NCI-H2171 treated with DMSO at 0.1 percent for 48 hours (cell line): ENCODE results near the gene CHCHD1.
"Not testable (repeated sequence)": the region's sequence is repeated elsewhere in the genome, so short reads cannot be mapped to it uniquely, and the experiment has no call there.

Experiments used
- DNase-seq: peaks from one replicate; lab custom pipeline; 2025; lab: John Stamatoyannopoulos, UW

The CHCHD1 gene

DNA sequence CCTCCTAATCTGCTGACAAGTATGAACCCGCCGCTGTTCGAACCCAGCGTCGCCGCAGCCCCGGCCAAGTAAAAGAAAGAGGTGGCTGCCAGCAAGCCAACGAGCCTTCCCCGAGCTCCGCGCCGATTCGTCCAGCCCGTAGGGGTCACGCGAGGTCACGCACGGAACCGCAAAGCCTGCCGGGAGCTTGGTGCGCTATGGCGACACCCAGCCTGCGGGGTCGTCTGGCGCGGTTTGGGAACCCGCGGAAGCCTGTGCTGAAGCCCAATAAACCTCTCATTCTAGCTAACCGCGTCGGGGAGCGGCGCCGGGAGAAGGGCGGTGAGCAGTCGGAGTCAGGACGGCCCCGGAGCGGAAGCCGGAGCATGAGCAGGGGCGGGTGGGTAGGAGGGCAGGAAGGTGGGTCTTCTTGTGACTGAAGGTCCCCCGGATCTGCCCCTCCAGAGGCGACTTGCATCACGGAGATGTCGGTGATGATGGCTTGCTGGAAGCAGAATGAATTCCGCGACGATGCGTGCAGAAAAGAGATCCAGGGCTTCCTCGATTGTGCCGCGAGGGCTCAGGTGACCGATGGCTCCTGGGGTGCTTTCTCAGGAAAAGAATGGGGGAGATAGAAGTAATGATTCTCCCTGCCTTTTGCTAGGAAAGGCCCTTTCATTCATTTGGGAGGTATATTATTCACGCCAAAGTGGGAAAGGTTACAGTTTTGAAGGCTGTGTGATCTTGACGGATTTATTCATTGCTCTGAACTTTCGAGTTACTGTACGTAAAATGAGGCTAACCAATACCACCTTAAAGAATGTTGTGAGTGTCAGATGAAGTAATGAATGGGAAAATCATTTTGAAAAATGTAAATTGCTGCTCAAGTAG is at the start of gene CHCHD1:
CHCHD1 (plus strand) TSS at position 170 of the 870 bp plus-strand sequence; CDS start at position 198, 28 bp downstream.
- DNase-seq = peak; percentile 76

DNA sequence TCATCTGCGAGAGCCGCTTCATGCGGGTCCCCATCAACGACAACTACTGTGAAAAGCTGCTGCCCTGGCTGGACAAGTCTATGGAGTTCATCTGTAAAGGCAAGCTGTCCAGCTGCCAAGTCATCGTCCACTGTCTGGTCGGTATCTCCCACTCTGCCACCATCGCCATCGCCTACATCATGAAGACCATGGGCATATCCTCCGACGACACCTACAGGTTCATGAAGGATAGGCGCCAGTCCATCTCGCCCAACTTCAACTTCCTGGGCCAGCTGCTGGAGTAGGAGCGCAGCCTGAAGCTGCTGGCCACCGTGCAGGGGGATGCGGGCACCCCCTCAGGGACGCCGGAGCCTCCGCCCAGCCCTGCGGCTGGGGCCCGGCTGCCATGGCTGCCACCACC is 49.4 kb upstream of the CHCHD1 start:
- DNase-seq = no peak

DNA sequence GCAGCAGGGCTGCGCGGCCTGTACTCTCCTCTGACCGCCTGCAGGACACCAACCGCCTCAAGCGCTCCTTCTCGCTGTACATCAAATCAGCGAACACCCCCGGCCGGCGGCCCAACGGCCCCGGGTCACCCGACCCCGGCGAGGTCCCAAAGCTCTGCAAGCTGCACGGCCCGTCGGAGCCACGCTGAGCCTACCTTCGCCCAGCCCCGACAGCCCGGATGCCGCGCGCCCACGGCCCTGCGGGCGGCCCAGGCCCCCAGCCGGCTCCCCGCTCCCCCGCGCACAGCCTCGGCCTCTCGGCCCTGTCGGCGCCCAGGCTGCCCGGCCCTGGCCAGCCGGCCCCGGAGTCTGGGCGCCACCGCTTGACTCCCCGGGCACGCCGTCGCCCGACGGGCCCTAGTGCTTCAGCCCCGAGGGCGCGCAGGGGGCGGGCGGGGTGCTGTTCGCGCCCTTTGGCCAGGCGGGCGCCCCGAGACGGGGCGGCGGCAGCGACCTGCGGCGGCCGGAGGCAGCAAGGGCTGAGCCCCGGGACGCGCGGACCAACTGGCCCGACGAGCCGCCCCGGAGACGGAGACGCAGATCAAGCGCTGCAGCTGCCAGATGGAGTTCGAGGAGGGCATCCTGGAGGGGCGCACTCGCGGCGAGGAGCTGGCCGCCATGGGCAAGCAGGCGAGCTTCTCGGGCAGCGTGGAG is 48.8 kb upstream of the CHCHD1 start:
- no peak for DNase-seq

DNA sequence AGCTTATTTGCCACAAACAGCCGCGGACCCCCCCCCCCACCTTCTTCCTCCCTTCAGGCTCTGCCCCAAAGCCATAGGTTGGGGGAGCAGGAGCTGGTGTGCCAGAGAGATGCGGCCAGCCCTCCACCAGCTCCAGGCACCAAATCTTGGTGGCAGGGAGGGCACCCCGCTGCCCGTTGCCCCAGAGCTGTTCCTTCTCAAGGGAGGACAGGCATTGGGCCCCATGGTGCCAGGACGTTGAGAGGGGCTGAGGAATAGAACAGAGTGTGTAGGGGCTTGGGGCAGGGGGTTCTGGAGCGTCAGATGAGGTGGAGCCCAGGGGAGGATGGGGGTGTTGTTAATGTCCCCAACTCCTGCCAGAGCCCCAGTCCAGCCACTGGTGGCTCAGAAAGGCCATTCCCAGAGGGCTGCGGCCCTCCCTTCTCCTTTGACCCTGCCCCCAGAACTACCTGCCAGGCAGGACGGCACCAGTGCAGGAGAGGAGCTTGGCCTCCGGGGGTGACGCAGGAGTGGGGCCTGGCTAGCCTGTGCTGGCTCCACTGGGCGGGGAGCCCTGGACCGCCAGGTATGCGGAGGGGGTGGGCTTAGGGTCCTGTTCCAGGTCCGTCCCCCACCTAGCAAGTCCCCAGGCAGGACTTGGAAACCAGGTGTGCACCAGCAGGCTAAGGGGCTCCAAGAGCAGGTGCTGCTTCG is 47.7 kb upstream of the CHCHD1 start:
- DNase-seq = no peak

DNA sequence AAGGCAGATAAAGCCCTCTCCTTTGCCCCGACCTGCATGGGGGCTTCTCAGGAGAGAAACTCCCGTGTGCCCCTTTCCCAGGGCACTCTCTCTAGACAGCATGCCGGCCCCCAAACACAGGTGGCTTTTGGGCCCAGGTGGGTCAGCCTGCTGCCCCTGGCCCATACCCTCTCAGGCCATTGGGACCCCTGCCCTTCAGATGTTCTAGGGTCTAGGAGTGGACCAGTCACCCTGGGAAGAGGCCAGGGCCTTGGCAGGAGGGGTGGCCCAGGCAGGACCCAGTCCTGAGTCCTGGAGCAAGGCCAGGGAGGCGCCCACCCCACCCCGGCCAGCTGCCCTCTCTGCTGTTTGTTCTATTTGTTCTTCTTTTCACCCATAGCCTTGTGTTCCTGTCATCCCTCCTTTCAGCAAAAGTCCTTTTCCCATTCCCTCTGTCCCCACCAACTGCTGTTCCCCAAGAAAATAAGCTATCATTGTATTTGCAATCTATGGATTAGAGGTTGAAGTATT is 47.0 kb upstream of the CHCHD1 start:
- no peak for DNase-seq

DNA sequence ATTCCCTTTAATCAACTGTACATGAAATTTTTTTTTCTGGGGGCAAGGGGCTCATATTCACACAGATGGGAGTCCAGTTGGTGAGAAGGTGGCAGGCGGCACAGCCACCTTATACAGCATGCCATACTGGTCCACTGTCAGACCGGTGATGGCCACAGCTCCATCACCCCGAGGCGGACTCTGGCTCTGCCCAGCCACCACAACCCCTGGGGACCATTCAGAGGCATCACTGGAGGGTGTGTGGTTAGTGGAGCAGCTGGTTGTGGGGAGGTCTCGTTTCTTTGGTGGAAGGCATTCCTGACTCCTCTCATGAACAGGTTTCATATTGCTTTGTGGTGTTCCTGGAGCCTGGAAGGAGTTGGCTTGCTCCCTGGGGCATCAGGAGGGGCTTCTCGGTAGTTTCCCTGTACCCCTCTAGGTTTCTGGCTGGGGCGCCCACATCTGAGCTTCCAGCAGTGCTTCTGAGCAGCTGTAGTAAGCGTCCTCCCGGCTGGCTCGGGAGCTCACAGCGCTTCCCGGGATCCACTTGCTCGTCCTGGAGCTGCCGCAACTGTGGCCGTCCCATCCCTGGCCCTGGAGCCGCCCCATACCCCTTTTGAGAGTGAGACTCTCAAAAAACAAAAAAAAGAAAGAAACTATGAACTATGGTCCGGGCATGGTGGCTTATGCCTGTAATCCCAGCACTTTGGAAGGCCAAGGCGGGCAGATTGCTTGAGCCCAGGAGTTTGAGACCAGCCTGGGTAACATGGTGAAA is 41.2 kb upstream of the CHCHD1 start:
- not testable (repeated sequence) for DNase-seq

DNA sequence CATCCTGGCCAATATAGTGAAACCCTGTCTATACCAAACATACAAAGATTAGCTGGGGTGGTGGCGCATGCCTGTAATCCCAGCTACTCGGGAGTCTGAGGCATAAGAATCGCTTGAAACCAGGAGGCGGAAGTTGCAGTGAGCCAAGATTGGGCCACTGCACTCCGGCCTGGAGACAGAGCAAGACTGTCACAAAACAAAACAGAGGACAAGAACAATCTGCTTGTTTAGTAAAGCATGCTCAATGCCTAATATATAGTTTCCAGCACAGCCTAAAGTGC is 39.5 kb upstream of the CHCHD1 start:
- DNase-seq = no peak

DNA sequence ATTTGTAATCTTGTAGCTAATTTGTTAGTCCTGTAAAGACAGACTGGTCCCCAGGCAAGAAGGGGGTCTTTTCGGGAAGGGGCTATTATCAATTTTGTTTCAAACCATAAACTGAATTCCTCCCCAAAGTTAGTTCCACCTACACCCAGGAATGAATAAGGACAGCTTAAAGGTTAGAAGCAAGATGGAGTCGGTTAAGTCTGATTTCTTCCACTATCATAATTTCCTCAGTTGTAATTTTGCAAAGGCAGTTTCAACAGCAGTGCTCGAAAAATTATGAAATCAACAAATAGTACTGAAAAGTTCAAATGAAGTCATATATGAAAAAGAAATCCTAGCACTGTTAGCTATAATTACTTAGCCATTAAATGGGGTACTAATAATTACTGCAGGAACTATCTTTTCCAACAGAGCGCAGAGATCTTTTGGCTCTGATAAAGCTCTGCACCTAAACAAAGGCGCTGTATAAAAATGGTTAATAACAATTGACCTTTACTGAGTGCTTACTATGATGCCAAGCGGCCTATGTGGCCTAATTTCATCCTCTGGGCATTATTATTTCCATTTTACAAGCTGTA is 38.4 kb upstream of the CHCHD1 start:
- DNase-seq = no peak

DNA sequence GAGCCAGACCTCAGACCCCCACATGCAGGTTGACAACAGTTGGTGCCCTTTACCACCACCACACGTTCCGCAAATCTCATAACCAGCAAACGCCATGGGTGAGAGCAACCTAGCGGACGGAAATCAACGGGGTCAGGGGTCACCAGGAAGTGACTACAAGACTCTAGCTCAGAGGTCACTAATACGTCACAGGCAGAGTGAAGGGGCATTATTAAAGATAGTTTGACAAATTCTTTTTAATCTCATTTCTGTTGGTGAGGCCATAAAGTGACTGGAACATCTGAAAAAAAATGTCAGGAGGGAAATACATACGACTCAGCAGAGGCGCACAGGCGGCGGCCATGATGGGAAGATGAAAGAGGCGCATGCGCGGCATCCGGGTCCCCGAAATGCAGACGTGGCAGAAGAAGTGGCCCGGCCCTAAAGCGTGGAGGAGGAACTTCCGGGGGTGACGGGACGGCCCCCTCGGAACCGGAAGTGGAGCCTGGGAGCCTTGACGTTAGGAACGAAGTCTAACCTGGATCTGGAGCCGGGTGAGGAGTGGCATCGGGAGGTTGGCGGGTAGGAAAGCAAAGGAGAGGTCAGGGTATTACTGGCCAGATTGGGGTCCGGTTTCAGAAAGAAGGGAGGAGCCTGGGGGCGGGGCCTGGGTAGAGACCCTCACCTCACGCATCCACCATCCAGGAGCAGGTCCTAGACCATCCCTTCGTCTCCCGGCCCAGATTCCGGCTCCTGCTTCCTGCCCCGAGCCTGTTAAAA is 37.8 kb upstream of the CHCHD1 start, which contains the start of gene SEC24C:
SEC24C (plus strand) TSS at position 468 of the 759 bp plus-strand sequence. CDS start 2,461 bp downstream, outside the sequence.
- DNase-seq = peak; percentile 94

DNA sequence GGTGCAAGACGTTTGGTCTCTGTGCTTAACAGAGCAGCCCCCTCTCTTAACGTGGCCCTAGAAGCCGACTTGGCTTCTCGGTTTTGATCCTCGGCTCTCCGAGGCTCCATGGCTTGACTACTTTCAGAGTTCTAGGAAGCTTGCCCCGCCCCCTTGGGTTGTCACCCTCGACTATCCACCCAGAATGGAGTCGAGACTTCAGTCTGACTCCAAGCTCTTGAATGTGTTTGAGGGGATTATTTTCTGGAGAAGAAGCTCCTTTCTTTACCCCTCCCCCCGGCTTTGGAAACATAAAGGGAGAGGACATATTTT is 37.2 kb upstream of the CHCHD1 start:
- no peak for DNase-seq

DNA sequence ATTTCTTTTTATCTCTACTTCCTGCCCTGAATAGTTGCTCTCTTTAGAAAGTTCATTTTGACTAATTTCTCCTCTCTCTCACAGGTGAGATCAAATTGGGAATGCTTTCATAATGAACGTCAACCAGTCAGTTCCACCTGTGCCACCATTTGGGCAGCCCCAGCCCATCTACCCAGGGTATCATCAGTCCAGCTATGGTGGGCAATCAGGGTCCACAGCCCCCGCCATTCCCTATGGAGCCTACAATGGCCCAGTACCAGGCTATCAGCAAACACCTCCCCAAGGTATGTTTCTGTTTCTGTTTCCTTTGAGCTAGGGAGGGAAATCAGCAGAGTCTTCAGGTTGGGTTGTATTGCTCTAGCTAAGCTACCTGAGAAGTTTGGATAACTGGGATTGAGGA is 35.1 kb upstream of the CHCHD1 start:
- no peak for DNase-seq

DNA sequence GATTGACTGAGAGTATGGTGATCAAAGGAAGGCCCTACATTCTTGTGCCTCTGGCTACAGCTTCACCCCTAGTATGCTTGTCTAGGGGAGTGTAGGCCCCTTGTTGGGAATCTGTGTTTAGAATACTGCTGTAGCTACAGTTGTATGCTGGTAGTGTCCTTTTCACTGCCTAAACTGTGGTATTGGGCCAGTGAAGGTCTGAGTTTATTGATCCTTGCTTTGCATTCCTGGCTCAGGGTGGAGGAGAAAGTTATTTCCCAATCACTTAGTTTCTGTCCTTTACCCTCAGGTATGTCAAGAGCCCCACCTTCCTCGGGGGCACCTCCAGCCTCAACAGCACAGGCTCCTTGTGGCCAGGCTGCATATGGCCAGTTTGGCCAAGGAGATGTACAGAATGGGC is 31.0 kb upstream of the CHCHD1 start:
- DNase-seq = no peak

DNA sequence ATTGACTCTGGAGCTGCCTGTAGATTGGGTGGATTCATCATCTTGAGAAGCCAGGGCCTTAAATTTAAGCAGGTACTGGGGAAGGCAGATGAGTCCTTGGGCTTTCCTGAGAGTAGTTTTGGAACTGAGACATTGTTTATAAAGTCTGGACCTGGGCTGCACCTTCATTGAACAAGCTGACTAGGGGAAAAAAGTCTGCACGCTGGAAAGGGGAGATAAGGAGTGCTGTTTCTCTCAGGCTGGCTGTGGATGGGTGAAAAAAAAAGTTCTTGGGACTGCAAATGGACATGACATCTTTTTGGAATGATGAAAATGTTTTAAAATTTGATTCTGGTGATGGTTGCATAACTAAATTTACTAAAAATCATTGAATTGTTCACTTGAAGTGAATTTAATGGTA is 25.7 kb upstream of the CHCHD1 start:
- DNase-seq = no peak

DNA sequence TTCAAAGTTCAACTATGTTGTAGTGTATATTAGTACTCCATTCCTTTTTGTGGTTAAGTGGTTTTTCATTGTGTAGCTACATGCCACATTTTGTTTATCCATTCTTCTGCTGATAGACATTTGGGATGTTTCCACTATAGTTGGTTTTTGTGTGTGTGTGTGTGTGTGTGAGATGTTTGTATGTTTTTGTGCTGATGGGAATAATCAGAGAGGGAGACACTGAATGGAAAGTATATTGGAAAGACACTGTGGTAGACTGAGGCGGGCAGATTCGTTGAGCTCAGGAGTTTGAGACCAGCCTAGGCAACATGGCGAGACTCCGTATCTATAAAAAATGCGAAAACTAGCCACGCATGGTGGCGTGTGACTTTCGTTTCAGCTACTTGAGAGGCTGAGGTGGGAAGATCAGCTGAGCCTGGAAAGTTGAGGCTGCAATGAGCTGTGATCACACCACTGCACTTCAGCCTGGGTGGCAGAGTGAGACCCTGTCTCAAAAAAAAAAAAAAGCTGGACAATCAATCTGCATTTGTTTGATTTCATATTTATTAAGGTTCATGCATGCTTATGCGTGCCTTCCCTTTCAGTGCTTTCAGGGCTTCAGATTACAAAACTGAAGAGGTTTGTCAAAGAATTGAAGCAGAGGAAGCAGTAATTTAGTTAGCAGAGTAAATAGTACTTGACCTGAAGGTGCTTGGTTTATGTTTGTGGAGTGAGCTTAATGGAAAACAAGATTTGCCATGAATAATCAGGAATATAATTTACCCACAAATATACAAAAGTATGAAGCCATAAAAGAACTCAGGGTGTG is 22.9 kb upstream of the CHCHD1 start:
- DNase-seq = no peak

DNA sequence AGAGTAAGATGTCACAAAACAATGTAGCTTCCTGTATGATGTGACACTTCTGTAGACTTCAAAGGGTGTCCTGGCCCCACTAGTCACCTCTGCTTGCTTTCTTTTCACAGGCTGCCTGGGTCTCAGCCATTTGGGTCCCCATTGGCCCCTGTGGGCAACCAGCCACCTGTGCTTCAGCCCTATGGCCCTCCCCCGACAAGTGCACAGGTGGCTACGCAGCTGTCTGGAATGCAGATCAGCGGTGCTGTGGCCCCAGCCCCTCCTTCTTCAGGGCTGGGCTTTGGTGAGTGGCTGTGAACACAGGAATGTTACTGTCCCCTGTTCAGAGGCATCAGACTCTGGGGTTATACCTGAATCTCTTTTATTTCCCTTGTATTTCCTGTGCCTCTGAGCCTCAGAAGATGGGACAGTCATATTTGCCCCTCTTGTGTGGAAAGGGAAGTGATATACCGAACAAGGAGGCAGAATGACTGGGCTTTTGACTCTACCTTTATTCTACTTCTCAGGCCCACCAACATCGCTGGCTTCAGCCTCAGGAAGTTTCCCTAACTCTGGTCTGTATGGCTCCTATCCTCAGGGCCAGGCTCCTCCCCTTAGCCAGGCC is 22.2 kb upstream of the CHCHD1 start:
- DNase-seq = peak; percentile 49

DNA sequence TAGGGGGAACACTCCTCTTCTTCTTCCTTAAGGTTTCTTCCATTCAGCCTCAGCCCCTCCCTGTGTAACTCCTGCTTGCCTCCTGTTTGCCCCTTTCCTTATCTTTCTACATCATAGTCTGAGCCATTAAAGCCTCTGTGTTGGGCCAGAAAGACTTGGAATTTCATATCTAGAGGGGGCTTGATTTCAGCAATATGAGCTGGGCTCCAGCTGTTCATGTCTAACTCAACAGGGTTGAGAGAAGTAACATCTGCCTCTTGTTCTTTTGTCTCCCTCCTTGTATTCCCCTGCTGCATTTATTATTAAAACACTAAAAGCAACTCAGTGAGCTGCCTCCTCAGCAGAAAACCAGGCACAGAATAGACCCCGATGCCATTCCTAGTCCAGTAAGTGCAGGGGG is 20.1 kb upstream of the CHCHD1 start:
- DNase-seq = peak; percentile 26

DNA sequence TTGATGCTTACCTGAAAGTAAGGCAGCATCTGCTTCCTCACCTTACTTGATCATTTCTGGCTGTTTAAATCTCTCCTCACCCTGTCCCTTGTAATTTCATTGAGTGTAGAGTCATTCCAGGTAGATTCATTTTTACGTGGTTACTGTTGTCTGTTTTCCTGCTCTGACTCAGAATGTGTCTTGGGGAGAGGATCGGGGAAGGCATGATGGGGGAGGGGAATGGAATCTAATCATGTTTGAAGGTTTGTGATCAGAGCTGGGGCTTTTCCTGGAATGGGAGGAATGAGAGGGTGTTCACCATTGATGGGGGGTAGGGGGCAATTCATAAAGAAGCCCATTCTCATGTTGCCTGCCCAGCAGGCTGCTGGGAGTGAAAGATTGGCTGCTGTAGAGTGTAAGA is 18.9 kb upstream of the CHCHD1 start:
- no peak for DNase-seq

DNA sequence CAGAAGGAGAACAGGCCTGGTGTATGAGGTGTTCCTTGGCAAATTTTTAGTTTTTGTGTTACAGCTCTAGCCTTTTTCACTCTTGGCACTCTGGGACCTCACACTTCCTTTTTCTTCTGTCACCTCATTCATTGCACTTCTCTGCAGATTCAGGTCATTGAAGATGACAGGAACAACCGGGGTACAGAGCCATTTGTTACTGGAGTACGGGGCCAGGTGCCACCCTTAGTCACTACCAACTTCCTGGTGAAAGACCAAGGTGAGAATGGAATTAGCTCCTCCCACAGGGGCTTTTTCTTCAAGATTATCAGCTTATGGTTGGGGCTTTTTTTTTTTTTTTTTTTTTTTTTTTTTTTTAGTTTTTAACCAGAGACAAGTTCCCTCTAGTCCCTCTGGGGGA is 18.5 kb upstream of the CHCHD1 start:
- DNase-seq = no peak

DNA sequence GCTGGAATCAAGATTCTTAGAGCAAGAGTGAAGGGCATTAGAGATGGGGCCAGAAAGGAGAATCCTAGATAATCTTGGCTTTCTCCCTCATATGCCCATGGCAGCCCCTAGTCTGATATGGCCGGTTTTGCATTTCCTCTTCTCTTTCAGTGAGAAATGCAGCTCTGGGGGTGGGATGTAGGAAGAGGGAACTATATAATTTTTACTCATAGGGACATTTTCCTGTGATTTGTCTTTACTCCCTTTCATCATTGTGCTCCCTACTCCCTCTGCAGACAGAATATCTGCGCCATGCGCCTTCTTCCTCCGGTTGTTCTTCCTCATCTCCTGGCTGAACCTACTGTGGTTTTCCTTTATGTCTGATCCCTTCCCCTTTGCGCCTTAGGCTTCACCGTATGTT is 16.8 kb upstream of the CHCHD1 start:
- DNase-seq = no peak

DNA sequence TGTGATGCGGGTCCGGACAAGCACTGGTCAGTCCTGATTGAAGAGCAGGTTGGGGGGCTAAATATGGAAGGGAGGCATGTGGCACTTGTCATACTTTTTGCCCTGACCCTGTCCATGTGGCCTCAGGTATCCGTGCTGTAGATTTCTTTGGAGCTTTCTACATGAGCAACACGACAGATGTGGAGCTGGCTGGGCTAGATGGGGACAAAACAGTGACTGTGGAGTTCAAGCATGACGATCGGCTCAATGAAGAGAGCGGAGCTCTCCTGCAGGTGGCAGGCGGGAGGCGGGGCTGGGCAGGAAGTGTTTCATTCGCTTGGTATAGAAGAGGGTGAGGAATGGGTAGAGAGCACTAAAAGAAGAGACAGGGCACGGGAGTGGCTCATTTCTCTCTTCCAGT is 13.0 kb upstream of the CHCHD1 start:
- no peak for DNase-seq
